ENCODE measurements around the gene DCAKD.

Gene DCAKD

GRCh38 chr17:45006927-45007461, 44.4 kb downstream of the DCAKD start:
- Histone ChIP-seq H3K4me1 (ENCODE audit: low read length) (no peaks in the 10 kb centered on the region), H3K4me2 (ENCODE audit: low read depth, low read length) (no peak overlapping the region), H4K20me1 (ENCODE audit: insufficient read depth, low read length) (no peaks in the 10 kb centered on the region), H3K27ac (ENCODE audit: low read length) (no peak overlapping the region), H3K4me3 (ENCODE audit: low read length) (no peak overlapping the region), H3K27me3 (replicated peaks; ENCODE audit: insufficient read depth, low read length) (peaks cover 13% of the 10 kb centered on the region), H3K9ac (ENCODE audit: low read length) (no peak overlapping the region), H3K36me3 (replicated peaks; ENCODE audit: insufficient read depth, low read length) (no peaks in the 10 kb centered on the region), H2AFZ (ENCODE audit: low read length) (no peak overlapping the region), H3K9me3 (replicated peaks; ENCODE audit: insufficient read depth, low read length) (no peaks in the 10 kb centered on the region), H3K79me2 (ENCODE audit: low read length) (no peaks in the 10 kb centered on the region), H3K9me2 (replicated peaks; ENCODE audit: insufficient read depth, low read length) (no peaks in the 10 kb centered on the region), H3F3A (ENCODE audit: insufficient read depth, low read length) (no peaks in the 10 kb centered on the region)
- no peak for TF ChIP-seq EZH2 (optimal IDR thresholded peaks at IDR 0.05; ENCODE audit: low read depth, low read length)
- no peak for TF ChIP-seq CTCF (IDR thresholded peaks at IDR 0.05; ENCODE audit: low read length)
- no peak for TF ChIP-seq EZH2phosphoT487 (IDR thresholded peaks at IDR 0.05; ENCODE audit: low read length)
- no peak for DNase-seq

GRCh38 chr17:45005700-45006099, 45.7 kb downstream of the DCAKD start:
- Histone ChIP-seq H3K9me3 (replicated peaks; ENCODE audit: insufficient read depth, low read length) (no peaks in the 10 kb centered on the region), H4K20me1 (ENCODE audit: insufficient read depth, low read length) (no peaks in the 10 kb centered on the region), H3K4me1 (ENCODE audit: low read length) (no peaks in the 10 kb centered on the region), H3K36me3 (replicated peaks; ENCODE audit: insufficient read depth, low read length) (no peaks in the 10 kb centered on the region), H3F3A (ENCODE audit: insufficient read depth, low read length) (no peaks in the 10 kb centered on the region), H3K27me3 (replicated peaks; ENCODE audit: insufficient read depth, low read length) (peaks cover 13% of the 10 kb centered on the region), H2AFZ (ENCODE audit: low read length) (no peak overlapping the region), H3K79me2 (ENCODE audit: low read length) (no peaks in the 10 kb centered on the region), H3K9me2 (replicated peaks; ENCODE audit: insufficient read depth, low read length) (no peaks in the 10 kb centered on the region), H3K27ac (ENCODE audit: low read length) (no peak overlapping the region), H3K4me2 (ENCODE audit: low read depth, low read length) (no peak overlapping the region), H3K4me3 (ENCODE audit: low read length) (no peak overlapping the region), H3K9ac (ENCODE audit: low read length) (no peak overlapping the region)
- DNase-seq: no peak
- no peak for TF ChIP-seq CTCF (IDR thresholded peaks at IDR 0.05; ENCODE audit: low read length)
- no peak for TF ChIP-seq EZH2 (optimal IDR thresholded peaks at IDR 0.05; ENCODE audit: low read depth, low read length)
- no peak for TF ChIP-seq EZH2phosphoT487 (IDR thresholded peaks at IDR 0.05; ENCODE audit: low read length)

DNA sequence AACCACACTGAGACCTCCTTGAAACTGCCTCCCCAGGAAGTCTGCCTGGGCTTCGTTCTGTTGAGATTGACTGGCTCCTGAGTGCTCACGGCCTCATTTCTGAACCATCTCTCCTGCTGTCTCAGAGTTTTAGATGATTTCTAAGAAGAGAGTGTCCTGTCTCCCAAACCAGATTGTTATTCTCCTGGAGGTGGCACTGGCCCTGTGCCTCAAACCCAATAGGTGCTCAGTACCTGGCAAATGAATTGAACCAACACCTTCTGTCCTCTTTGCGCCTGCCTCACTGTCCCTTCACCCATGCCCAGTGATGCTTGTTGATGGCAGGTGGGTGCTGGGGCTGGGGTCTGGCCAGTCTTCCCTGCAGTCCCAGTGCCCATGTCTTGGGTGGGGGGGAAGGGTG, 47.0 kb downstream of the DCAKD start:
- H2AFZ ChIP-seq (ENCODE audit: low read length): no peak overlapping the region
- H3K4me3 ChIP-seq (ENCODE audit: low read length): no peak overlapping the region
- no peak for DNase-seq
- H3K27ac ChIP-seq (ENCODE audit: low read length): no peak overlapping the region
- no peaks in the 10 kb centered on the region for H3K9me2 ChIP-seq (replicated peaks; ENCODE audit: insufficient read depth, low read length)
- H3K9me3 ChIP-seq (replicated peaks; ENCODE audit: insufficient read depth, low read length): no peaks in the 10 kb centered on the region
- H3K36me3 ChIP-seq (replicated peaks; ENCODE audit: insufficient read depth, low read length): no peaks in the 10 kb centered on the region
- H3K4me1 ChIP-seq (ENCODE audit: low read length): no peaks in the 10 kb centered on the region
- H3K4me2 ChIP-seq (ENCODE audit: low read depth, low read length): no peak overlapping the region
- H3F3A ChIP-seq (ENCODE audit: insufficient read depth, low read length): no peaks in the 10 kb centered on the region
- H4K20me1 ChIP-seq (ENCODE audit: insufficient read depth, low read length): no peaks in the 10 kb centered on the region
- peaks cover 13% of the 10 kb centered on the region for H3K27me3 ChIP-seq (replicated peaks; ENCODE audit: insufficient read depth, low read length)
- H3K9ac ChIP-seq (ENCODE audit: low read length): no peak overlapping the region
- no peaks in the 10 kb centered on the region for H3K79me2 ChIP-seq (ENCODE audit: low read length)
- TF ChIP-seq EZH2 (optimal IDR thresholded peaks at IDR 0.05; ENCODE audit: low read depth, low read length) (no peak), EZH2phosphoT487 (IDR thresholded peaks at IDR 0.05; ENCODE audit: low read length) (no peak), CTCF (IDR thresholded peaks at IDR 0.05; ENCODE audit: low read length) (no peak)

Measured in MM.1S (cell line).